ENCODE data around the gene RAB31.

The RAB31 gene

DNA sequence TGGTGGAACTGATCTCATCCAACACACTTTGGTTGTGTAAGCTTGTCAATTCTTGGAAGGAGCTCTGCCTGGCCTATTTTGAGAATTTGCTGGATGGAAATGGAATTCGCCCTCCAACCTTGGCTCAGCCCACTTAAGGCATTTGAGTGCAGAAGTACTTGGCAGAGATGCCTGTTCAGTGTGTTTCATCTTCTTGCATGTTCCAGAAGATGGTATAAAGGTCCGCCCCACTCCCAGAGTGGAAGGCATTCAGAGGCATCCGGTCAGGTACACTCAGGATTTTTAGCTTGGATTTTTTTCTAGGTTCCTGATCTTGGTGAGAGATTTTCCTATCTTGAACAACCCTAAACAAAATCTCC is 116.4 kb downstream of the RAB31 start:
- DNase-seq, result no peak

DNA sequence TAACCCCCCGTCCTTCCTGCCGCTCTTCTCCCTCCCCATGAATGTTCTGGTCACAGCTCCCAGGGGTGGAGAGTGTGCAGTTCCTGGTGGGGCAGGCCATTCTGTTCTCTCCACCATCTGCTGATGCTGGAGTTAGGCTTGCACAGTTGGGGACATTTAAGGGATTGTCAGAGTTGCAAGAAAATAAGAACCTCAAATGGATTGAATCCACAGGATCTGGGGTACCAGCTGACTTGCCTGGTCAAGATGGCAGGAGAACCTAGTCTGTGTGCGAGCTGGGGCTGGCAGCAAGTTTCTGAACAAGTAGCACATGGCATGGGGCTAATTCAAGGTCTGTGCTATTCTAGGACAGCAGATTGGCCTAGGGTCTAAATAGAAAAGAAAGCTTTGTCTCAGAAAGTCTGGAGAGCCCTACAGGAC is 116.9 kb downstream of the RAB31 start:
- DNase-seq, result no peak

DNA sequence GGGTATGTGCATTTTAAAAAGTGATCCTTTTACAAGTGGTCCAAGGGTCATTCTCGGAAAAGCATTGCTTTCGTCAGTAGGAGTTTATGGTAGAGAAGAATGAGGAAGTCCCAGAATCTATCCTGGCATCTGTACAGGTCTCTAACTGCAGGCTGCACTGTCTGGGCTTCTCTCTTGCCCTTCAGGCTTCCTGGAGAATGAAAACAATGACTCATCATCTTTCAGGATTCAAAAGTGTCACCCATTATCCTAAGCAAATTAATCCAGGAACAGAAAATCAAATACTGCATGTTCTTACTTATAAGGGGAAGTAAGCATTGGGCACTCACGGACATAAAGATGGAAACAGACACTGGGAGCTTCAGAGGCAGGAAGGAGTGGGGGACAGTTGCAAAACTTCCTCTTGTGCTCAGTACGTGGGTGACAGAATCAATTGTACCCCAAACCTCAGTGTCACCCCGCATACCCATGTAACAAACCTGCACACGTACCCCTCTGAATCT is 117.5 kb downstream of the RAB31 start:
- no peak for DNase-seq

- DNase-seq, result no peak
Measured at GRCh38 chr18:9826685-9827084, 118.6 kb downstream of the RAB31 start.

DNA sequence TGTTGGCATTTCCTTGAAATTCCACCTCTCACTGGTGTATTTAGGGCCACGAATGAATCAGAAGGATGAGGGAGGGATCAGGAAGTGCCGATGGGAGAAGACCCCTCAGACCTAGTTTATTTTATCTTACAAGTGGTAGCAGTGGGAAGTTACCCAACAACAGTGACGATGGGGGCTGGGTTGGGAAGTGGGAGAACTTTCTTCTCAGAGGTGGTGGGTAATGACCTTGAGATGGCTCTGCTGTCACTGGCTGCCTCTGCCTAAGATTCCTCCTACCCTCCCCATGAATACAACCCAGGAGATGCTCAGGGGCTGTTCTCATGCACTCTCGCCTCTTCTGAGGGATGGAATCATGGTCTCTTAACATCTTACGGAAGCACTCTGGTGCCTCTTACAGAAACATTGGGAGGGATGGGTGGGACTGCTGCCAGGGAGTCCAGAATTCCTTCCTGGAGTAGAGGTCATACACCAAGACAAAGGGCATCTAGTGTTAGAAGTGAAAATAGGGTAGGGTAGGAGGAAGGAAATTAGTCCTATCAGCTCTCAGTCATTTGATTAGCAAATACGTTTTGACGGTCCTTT is 119.2 kb downstream of the RAB31 start:
- DNase-seq, result no peak

GRCh38 chr18:9827793-9828505 is 119.8 kb downstream of the RAB31 start:
- peak; percentile 17 for DNase-seq

DNA sequence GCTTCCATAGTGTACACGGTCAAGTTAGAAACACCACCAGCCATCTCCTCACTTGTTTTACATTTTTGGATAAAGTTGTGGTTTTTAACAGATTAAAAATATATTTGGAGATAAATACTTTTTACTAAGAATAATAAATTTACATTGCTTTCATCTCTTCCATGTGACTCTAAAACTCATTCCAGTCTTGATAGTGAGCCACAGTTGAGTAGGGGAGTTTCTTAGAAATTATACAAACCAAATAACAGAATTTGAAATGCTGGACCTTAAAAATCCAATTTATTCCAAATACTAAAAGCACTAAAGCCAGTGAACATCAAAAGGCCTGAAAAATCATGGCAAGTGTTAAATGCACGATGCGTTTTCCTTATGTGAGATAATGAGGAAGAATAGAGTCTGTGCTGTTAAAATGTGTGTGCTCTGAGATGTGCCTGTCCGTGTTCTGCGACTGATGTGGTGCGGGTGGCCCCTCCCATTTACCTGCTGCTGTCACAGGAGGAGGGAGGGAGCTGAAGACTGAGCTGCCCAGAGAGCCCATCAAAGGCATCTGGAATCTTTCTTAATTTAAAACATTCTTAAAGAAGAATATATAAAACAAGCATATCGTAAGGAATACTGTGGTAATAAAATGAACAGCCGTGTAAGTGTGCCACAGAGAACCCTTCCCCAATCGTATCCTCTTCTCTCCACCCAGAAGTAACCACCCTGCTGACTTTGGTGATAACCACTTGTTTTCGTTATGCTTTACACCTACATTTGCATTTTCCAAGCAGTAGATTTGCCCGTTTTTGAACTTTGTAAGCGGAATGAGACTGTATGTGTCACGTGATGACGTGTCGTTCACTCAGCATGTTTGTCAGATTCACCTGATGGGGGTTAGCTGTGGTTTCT is 120.7 kb downstream of the RAB31 start:
- no peak for DNase-seq

- no peak for DNase-seq
Measured at GRCh38 chr18:9829397-9829712, 121.3 kb downstream of the RAB31 start.

- DNase-seq, result no peak
Measured at GRCh38 chr18:9831036-9831722, 123.1 kb downstream of the RAB31 start.

GRCh38 chr18:9831723-9832199 is 123.7 kb downstream of the RAB31 start:
- no peak for DNase-seq

GRCh38 chr18:9832871-9833270 is 124.8 kb downstream of the RAB31 start:
- no peak for DNase-seq

DNA sequence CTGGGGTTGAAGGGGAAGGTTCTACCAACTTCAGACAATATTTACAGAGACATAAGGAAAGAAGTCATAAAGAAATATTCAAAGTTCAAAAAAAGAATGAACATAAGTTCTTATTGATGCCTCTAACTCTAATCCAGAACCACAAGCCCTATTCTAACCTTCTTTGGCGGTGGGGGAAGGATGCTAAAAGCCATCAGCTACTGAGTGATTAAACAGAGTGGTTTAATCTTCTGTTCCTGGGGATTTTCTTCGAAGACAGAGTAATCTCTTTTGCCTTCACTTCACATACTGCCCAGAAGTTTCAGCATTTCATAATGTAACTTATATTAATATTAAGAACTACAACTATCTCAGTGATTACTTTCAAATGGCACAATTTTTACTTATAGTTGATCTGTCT is 126.5 kb downstream of the RAB31 start:
- DNase-seq, result no peak

DNA sequence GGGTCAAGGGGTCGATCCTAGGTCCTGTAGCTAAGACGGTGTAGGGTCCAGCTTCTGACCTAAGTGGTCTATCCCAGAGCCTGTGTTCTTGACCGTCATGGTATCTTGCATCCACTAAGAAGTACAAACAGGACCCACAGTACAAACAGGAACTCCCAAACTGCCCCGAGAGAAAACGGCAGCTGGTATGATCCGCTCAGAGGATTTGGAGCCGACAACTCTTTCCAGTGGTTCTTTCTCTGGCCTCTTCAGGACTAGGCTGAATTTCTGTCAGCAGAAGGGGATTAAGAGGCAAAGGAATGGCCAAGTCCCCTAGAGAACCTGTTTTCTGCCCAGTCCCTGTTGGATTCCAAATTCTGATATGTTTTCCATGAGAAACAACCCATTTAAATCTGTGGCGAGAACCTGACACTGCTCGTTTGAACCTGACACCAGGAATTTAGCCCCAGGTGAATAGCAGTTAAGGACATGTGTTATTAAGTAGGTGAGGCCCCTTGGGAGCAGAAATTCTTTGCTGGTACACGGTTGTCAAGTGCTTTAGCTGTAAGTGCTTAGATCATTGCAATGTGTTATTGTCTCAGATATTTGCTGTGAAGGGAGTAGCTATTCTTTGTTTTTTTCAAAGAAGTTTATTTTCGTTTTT is 127.1 kb downstream of the RAB31 start:
- DNase-seq, result no peak

DNA sequence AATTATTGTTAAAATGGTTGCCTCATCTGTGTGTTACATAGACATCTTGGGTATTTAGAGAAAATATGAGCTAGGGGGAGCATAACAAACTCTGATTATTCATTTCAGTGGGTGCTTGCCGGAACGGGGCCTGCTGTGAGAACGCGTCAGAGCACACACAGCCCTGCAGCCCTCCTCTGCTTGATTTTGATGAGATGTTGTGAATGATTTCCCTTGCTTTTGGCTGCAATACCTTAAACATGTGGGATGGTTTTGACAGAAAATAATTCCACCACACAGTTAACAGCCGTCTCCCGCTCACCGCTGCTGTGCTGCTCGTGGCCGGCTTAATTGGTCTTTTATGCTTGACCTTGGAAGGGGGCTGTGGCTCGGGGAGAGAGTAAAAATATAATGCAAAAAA is 127.7 kb downstream of the RAB31 start:
- DNase-seq, result no peak

GRCh38 chr18:9838144-9838877 is 130.2 kb downstream of the RAB31 start:
- no peak for DNase-seq

GRCh38 chr18:9839211-9839610 is 131.1 kb downstream of the RAB31 start:
- no peak for DNase-seq

DNA sequence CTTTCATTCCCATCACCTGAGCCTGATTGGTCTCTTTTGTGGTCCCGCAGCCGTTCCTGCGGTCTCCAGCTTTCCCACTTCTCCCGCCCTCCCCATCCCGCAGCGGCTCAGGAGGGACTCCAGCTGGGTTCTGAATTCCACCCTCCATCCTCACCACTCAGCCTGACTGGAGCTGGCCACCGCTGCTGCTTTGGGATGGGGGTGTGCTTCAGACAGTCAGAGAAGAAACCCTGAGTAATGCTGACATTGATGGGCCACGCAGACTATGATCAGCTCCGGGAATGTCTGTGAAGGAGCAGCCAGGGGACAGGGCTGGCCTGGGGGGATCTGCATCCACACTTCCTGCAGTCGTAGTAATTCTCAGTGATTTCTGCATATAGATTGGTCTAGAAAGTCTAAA is 131.8 kb downstream of the RAB31 start:
- no peak for DNase-seq

DNA sequence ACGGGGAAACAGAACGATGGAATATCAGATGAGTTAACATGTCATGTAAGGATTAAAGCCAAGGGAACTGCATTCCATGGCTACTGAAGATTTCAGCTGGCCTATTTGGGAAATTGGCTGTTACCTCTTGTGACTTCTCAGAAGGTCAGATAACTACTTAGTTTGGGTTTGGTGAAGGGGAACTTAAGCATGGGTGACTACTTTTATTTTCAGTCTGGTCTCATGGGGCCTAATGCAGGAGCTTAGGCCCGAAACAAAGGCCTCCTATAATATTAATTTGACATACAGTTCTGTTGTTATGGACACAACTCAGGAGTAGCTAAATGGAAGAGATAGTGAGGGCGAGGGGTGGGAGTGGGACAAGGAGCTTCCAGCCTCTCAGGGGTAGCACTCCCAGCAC is 133.7 kb downstream of the RAB31 start:
- DNase-seq, result no peak

DNA sequence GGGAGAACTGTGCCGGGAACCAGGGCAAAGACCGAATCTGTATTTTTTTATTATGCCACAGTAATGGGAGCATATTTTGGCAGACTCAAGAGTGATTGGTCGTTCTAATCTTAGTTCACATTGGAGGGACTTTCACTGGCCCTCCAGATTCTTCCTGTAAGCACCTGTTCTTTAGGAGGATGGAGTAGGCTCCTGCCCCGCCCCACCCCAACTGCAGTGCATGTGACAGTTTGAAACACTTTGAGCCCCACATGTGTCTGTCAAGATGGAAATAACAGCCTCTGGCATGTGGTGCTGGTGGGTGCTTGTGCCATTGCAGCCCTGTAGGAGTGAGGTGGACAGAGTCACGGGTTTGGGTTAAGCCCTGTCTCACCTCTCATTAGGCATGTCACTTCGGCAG is 134.3 kb downstream of the RAB31 start:
- no peak for DNase-seq

DNA sequence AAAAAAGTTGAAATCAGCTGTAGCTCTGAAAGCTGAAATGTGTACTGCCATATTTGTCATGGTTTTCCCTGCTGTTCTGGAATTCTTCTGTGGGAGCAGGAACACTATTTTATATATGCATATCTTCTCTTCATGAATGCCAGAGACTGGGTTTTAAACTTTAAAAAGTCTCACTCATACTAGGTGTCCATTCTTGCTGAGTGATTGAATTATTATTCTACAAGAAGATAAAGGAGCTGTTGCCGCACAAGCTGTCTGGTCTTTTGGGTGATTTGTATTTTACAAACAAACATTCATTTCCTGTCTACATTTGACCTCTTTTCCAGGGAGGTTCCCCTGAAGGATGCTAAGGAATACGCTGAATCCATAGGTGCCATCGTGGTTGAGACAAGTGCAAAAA is 137.2 kb downstream of the RAB31 start:
- no peak for DNase-seq

- no peak for DNase-seq
Measured at GRCh38 chr18:9846162-9846925, 138.2 kb downstream of the RAB31 start.
